ENCODE data around the gene CREB5. TPM values are rescaled to one million over a fixed set of nuclear protein-coding genes. Genes with fewer than 3 reads are reported as not detected.

Gene CREB5
- total RNA-seq, 1 donor from 2014 or later, result 4.6 TPM

- H3K36me3 Mint-ChIP-seq (ENCODE audit: insufficient read depth), result no peaks in the 10 kb centered on the region
- H3K4me1 Mint-ChIP-seq (ENCODE audit: low read depth), result peaks cover 5% of the 10 kb centered on the region
- H3K27ac Mint-ChIP-seq, result no peak overlapping the region
- TF ChIP-seq CTCF (IDR thresholded peaks at IDR 0.05; ENCODE audit: unreplicated experiment), result no peak
- no peak for DNase-seq (ENCODE audit: low spot score, unreplicated experiment)
- H3K4me3 Mint-ChIP-seq (ENCODE audit: low read depth), result no peak overlapping the region
- peaks cover 27% of the 10 kb centered on the region for H3K27me3 Mint-ChIP-seq
- H3K9me3 Mint-ChIP-seq (ENCODE audit: low read depth), result no peaks in the 10 kb centered on the region
Measured at GRCh38 chr7:28686418-28686800, 274.1 kb downstream of the CREB5 start.

- H3K9me3 Mint-ChIP-seq (ENCODE audit: low read depth), result no peaks in the 10 kb centered on the region
- peaks cover 27% of the 10 kb centered on the region for H3K27me3 Mint-ChIP-seq
- no peak overlapping the region for H3K27ac Mint-ChIP-seq
- DNase-seq (ENCODE audit: low spot score, unreplicated experiment), result no peak
- TF ChIP-seq CTCF (IDR thresholded peaks at IDR 0.05; ENCODE audit: unreplicated experiment), result no peak
- H3K4me3 Mint-ChIP-seq (ENCODE audit: low read depth), result no peak overlapping the region
- no peaks in the 10 kb centered on the region for H3K36me3 Mint-ChIP-seq (ENCODE audit: insufficient read depth)
- peaks cover 5% of the 10 kb centered on the region for H3K4me1 Mint-ChIP-seq (ENCODE audit: low read depth)
Measured at GRCh38 chr7:28687537-28687936, 275.2 kb downstream of the CREB5 start.

GRCh38 chr7:28688174-28688573 lies 275.9 kb downstream of the CREB5 start:
- H3K9me3 Mint-ChIP-seq (ENCODE audit: low read depth), result no peaks in the 10 kb centered on the region
- peaks cover 5% of the 10 kb centered on the region for H3K4me1 Mint-ChIP-seq (ENCODE audit: low read depth)
- no peaks in the 10 kb centered on the region for H3K36me3 Mint-ChIP-seq (ENCODE audit: insufficient read depth)
- H3K4me3 Mint-ChIP-seq (ENCODE audit: low read depth), result no peak overlapping the region
- TF ChIP-seq CTCF (IDR thresholded peaks at IDR 0.05; ENCODE audit: unreplicated experiment), result no peak
- H3K27me3 Mint-ChIP-seq, result peaks cover 21% of the 10 kb centered on the region
- DNase-seq (ENCODE audit: low spot score, unreplicated experiment), result no peak
- H3K27ac Mint-ChIP-seq, result no peak overlapping the region

- Mint-ChIP-seq H3K9me3 (ENCODE audit: low read depth) (no peaks in the 10 kb centered on the region), H3K4me1 (ENCODE audit: low read depth) (peaks cover 3% of the 10 kb centered on the region), H3K4me3 (ENCODE audit: low read depth) (no peak overlapping the region), H3K27me3 (peaks cover 17% of the 10 kb centered on the region), H3K27ac (no peak overlapping the region), H3K36me3 (ENCODE audit: insufficient read depth) (no peaks in the 10 kb centered on the region)
- no peak for DNase-seq (ENCODE audit: low spot score, unreplicated experiment)
- TF ChIP-seq CTCF (IDR thresholded peaks at IDR 0.05; ENCODE audit: unreplicated experiment), result no peak
Measured at GRCh38 chr7:28688651-28689050, 276.3 kb downstream of the CREB5 start.

- Mint-ChIP-seq H3K9me3 (ENCODE audit: low read depth) (no peaks in the 10 kb centered on the region), H3K36me3 (ENCODE audit: insufficient read depth) (no peaks in the 10 kb centered on the region), H3K4me3 (ENCODE audit: low read depth) (no peak overlapping the region), H3K4me1 (ENCODE audit: low read depth) (peaks cover 3% of the 10 kb centered on the region), H3K27me3 (peaks cover 7% of the 10 kb centered on the region), H3K27ac (no peak overlapping the region)
- TF ChIP-seq CTCF (IDR thresholded peaks at IDR 0.05; ENCODE audit: unreplicated experiment), result no peak
- DNase-seq (ENCODE audit: low spot score, unreplicated experiment), result no peak
Measured at GRCh38 chr7:28695300-28696295, 283.3 kb downstream of the CREB5 start.

Data from progenitor cell of endocrine pancreas (in vitro differentiated cells).